HG02973 (cell line): ENCODE results near the gene SOX5.
"Not testable (repeated sequence)": the region's sequence is repeated elsewhere in the genome, so short reads cannot be mapped to it uniquely, and the experiment has no call there.

ENCODE experiments used
- ATAC-seq: cut with Tn5 transposase; IDR thresholded peaks from one replicate; pipeline ENCODE4 v1.9.1; 2021; ENCODE audit warnings: moderate library complexity; ENCODE audit not compliant: unreplicated experiment

SOX5 gene

DNA sequence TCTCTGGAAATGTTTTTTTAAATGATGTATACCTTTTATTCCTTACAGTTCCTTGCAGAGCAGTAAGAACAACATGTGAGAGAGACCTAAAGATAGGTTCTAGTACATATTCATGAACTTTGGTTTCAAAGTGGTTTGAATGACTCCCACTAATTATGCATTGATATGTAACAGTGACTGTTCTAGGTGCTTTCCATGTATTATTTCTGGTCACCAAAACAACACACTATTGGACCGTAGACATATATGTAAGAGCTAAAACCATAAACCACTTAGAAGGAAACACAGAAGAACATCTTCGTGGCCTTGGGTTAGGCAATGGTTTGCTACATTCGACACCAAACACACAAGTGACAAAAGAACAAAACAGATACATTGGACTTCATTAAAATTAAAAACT lies 37.9 kb downstream of the SOX5 start:
- ATAC-seq = no peak

DNA sequence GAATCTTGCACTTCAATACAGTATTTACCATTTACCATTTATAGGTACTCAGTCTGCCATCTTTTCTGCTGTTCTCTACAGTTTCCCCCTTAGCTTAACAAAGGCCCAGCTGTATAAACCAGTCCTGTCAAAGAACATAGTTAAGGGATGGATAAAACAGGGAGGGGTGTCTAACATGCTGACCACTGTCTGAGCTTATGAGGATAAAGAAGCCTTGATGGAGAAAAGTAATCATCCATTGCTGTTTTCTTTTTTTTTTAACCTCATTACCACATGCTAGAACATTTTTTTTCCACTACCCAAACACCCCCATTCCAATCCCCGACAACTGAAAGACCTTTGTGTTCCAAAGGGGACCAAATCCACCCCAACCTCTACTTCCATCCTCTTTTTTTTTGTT lies 39.9 kb downstream of the SOX5 start:
- no peak for ATAC-seq

DNA sequence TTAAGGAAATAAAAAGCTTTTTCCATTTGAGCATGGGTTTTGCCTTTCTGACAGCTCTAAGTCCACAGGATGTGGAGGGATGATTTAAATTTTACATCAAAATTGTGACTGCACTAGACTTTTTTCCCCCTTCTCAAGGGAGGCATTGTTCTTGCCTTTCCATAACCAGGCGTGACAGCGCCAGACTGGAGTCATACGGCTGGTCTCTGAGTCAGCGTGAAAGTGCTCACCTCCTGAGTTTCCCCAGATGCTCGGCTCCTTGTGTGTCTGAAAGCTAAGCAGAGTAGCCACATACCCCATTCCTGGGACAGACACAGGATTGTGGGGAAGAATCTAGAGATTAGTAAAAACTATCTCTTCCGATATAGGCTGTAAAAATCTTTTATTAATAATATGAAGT lies 43.1 kb downstream of the SOX5 start:
- no peak for ATAC-seq

DNA sequence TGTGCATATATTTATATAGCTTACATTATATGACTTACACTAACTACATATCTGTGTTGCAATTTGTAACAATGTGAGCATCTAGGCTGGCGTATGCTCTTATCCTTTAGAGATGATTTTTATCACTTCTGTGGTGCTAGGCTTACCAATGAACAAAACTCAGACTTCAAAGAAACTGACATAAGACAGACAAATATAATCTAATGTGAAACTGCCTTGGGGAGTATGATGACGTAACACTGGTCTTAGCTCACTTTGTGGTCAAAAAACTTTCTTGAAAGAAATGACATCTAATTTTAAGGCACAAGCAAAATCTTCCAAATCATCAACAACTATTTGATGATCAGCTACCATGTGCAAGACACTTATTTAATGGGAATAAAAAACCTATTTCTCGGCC lies 50.0 kb downstream of the SOX5 start:
- no peak for ATAC-seq

DNA sequence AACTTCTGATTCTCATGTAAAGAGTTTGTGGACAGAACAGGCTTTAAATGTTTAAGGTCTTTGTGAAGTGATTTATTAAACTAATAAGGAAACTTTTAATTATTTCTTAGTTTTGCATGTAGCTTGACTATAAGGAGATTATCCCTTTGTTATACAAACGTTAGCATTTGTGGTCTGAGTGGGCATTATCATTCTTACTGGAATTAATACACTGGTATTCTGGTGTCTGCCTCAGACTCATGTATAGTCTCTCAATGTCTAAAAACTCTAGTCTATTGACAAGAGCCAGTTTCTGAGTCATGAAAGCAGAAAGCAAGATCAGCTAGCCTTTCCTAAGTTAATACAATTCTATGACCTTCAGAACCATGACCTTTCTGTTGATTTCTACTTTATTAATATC lies 51.3 kb downstream of the SOX5 start:
- no peak for ATAC-seq

DNA sequence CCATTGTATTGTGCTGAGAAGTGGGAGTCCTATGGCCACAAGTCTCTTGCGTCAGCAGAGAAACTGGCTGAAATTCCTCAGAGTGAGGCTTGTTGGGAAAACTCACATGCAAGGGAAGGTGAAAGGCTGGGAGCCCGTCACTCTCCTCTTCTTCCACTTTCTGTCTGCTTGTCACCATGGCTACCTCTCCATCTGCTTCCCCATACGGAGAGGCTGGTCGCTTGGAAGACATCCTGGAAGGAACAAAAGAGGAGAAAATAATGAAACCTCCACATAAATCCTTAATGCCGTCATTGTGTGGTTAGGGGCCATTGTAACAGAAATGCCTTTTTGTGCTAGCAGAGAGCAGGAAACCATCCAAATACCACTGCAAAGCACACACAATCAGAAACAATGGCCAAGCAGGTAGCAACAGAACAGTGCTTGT lies 53.7 kb downstream of the SOX5 start:
- no peak for ATAC-seq

DNA sequence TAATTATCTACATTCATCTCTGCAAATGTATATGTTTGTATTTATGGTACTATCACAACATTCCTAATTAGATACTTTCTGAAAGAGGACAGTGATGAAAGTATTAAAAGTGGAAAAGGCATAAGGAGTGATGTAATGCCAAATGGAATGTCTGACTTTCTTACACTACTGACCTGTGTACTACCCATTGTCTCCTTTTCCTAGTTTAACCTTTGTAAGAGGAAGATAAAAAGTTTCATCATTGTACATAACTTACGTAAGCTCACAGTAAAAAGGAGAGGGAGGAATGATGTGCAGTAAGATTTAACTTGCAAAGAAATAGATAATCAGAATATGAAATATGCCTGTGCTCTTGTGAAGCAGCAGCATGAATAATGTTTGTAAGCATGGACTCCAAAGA lies 55.9 kb downstream of the SOX5 start:
- no peak for ATAC-seq

DNA sequence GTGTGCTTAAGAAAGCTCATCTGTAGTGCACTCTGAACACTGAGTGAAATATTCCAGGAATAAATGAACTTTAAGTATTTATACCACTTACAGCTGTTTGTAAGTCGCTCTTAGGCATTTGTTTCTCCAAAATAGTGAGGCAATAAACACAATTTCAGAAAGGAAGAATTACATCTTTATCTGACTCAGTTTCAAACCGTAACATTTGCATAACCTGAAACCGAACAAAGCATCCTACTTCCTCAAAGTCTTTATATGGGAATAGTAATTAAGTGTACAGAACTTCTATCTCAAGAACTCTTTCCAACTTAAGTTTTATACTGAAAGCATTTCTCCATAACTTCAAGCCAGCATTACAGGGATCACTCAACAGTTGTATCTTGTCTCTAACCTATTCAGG lies 58.4 kb downstream of the SOX5 start:
- no peak for ATAC-seq

DNA sequence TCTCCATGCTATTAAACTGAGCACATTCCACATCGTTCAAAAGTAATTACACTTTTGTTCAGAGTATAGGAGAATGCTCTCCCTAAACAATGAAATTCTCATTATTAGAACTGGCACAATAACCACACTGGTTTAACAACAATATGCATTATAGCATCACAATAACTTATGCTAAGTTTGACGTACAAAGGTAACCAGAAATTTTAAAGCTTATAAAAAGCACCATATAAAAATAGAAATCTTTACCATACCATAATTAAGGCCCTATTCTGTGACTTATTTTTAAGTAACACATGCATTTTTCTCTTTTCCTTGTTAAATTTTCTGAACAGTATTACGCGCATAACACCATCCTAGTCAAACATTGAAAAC lies 60.4 kb downstream of the SOX5 start:
- no peak for ATAC-seq

DNA sequence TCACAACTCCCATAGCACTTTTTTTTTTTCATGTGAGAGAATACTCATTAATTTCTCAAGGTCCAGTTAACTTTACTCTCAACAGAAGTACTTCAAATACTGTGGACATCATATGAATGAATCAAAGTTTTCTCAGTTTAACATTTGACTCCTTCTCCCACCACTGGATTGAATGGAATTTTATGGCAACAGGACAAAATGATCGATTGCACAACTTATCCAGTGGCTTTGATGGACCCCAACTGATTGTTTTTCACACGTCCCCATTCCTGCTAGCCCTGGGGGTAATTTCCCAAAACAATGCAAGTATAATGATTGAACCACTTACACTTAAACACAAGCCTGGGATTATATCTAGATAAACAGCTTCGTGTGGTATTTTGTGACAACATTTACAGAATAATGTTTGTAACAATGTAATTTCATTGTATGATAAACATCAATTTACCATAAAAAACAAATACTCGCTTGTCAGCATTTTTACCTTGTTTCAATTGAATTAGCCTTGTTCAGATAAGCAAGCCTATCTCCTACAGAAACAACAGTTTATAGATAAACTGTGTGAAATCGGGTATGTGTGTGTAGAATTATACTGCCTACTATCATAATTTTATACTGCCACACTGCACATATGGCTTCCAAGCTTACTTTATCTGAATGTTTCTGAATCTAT lies 60.9 kb downstream of the SOX5 start:
- ATAC-seq = no peak

DNA sequence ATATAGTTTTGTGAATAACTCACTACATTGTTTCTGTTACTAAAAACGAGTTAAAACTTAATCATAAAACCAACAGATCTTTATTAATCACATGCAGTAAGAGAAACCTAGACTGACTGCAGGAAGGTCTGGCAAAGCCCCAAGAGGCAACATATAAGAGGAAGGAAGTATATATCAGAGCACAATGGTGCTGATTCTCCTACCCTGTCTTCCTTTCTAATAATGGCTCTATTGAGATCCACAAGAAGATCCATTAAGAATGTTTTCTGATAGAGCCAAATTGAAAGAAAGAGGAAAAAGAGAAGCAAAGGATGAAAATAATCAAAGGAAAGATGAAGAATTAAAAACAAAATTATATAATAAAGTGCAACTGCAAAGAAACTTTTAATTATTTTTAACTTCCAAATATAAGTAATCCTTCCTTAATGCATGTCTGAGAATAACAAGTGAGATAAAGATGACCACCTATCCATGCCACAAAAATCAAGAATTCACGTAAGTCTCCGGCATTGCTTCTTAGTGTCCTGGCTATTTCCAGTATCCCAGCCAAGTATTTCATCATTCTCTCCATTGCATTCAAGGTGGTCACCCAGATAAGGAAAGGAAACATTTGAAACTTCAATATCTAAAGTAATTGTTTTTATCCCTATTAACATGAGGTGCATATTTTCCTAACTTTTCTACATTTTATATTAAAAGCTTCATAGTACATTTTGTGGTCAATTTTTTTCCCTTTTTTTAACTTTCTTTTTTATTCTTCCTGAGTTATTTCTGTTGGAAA lies 62.2 kb downstream of the SOX5 start:
- ATAC-seq = no peak

DNA sequence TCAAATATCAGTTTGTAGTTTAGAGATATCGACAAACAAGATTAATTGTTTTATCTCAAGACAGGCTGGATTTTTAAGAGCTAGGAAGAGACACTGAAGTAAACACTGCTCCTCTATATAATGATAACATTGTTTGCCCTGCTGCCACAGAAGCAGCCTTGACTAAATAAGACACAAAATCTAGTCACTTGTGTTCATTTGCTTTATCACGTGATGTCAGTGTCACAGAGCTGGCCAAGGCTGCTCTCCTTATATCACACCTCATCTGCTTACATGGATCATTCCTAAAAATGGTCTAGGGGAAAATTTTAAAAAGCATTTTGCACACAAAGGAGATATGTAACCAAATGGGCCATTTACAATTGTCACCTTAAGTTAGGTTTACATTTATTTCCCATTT lies 64.1 kb downstream of the SOX5 start:
- ATAC-seq = no peak

DNA sequence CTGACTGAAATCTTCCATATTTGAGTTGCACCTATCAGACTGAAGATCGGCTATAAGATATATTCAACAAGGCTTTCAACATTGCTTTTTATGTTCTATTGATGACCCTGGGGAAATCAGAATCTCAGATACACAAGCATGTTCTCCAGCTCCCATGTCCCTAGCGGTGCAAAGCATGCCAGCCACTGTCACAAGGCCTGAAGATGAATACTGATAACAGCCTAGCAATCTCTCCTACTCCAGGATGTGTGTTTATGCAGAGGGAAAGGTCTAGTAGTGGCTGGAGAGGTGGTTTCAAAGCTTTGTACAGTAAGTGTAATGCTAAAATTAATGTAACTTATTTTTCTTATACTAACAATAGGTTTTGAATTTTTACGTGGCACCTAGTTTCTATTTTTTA lies 64.6 kb downstream of the SOX5 start:
- no peak for ATAC-seq

DNA sequence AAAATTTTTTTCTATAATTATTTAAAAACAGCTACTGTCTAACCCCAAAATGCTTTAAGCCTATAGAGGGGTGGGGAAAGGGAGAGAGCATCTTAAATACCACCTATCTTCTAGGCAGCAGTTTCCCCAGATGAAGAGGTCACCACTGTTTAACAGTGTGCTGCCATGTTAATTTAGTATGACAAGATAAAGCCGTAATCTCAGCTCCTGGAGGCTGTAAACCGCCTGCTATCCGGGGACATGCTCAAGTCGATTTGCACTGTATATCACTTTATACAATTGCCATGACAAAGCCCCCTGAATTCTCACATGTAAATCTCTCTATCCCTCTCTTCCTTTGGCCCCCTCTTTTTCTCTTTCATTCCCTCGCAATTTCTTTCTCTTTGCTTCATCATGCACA lies 68.5 kb downstream of the SOX5 start:
- ATAC-seq = no peak

DNA sequence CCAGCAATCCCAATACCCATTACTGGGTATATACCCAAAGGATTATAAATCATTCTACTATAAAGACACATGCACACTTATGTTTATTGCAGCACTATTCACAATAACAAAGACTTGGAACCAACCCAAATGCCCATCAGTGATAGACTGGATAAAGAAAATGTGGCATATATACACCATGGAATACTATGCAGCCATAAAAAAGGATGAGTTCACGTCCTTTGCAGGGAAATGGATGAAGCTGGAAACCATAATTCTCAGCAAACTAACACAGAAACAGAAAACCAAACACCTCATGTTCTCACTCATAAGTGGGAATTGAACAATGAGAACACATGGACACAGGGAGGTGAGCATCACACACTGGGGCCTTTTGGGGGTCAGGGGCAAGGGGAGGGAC lies 72.9 kb downstream of the SOX5 start:
- ATAC-seq = not testable (repeated sequence)

DNA sequence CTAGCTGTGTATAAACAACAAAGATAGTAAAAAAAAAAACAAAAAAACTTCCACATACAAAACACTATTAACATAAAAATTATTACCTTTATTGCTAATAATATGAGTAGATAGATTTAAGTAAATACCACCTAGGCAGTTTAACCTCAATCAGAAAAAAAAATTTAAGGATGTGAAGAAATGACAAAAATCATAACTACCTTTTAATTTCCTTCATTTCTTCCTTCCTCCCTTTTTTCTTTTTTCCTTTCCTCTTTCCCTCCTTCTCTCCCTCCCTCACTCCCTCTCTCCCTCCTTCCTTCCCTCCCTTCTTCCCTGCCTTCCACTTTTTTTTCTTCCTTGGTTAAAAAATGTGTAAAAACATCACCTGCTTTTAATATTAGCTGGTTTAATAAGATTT lies 81.7 kb downstream of the SOX5 start:
- ATAC-seq = no peak

DNA sequence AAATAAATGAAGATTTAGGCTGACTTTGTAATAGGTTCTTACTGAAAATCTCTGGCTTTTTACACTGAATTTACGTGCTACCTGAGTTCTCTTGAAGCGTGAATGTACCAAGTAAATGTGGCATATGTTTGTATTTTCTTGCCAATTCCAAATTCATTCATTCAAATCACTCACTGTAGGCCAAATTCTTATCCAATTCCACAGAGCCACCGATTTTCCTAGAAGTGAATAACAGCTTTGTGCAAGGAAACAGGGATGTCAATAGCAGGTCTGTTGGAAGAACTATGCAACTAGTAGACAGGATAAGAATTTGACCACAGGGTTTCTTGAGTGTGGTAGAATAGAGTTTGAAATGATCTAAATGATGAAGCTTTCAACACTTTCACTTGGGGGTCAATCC lies 86.8 kb downstream of the SOX5 start:
- no peak for ATAC-seq

DNA sequence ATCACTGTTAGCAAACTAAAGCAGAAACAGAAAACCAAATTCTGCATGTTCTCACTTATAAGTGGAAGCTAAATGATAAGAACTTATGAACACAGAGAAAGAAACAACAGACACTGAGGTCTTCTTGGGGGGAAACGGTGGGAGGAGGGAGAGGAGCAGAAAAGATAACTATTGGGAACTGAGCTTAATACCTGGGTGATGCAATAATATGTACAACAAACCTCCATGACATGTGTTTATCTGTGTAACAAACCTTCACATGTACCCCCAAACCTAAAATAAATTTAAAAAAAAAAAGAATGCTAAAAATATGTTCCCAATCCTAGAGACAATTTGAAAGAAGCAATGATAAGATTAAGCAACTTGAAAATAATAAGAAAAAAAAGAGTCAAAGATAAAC lies 89.5 kb downstream of the SOX5 start:
- no peak for ATAC-seq

DNA sequence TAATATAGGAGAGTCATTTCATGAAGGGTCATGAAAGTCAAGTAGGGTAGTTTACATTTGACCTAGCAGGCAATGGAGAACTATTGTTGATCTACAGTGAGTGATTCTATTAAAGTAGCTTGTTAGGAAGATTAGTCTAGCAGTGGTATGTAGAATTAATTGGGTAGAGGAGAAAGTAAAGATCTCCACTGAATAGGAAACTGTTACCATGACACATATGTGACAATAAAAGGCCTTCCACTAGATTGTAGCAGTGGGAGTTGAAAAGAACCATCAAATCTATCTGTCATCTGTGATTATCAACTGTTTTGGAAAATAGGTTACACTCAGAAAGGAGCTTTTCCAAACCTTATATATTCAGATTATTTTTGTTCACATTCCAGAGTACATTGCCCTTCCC lies 92.3 kb downstream of the SOX5 start:
- no peak for ATAC-seq

DNA sequence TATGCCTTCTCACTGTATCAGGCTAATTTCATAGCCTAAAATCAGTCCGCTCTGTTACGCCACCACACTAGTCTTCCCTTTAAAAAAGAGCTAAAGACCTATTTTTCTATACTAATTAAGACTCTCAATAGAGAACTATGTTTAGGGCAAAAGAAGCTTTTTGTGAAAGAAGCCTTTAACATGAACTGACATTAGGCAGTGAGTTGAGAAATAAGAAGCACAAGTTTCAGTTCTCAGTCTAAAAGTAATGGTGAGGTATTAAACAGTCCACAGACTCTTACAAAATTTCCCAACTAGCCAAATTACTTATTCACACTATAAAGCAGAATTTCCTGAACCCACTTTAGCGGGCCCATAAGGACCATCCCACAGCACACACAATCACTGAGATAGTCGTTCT lies 93.7 kb downstream of the SOX5 start:
- no peak for ATAC-seq

DNA sequence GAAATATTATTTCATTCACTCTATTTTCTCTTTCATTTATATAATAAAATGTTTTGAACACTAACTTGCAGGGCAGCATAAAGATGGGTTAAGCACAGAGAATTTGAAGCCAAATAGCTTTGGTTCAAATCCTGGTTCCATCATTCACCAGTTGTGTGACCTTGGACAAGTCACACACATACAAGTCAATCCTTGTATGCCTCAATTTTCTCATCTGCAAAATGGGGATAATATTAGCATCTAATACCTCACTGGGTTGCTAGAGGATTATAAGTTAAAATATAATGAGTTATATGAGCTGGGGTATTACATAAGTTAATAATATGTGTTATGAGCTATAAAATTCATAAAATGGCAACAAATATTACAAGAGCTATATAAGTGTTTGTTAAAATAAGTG lies 94.9 kb downstream of the SOX5 start:
- no peak for ATAC-seq

DNA sequence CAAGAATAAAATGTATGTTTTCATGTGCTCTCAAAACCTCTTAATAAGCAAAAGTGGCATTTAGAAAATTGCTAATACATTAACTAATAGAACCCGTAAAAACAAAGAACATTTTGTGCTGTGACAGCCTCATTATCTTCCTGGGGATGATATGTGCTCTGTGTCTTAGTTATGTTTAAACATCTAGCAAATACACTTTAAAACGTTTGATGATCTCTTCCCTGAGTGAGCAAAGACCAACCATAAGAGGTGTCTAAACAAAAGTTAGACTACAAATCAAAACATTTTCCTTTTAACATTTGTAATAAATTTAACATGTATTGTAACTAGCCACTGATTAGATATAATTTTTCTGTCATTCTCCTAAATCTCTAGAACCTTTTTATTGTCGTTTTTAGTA lies 95.8 kb downstream of the SOX5 start:
- no peak for ATAC-seq

DNA sequence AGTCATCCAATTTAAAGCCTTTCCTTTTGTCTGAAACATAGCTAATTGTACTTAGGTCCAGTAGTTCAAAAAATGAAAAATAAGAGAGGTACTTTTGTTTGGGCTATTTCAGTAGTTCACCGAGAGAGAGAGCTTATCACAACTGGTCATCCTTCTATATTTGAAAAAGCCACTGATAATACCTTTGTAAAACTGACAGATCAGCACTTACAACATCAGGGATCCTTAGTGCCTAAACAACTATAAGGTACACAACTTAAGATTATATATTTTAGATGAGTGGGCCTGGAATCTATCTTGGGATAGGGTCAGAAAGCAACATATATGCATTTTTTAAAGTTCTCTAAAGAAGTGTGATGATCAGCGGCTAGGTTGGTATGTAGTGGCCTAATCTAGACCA lies 97.9 kb downstream of the SOX5 start:
- ATAC-seq = no peak
